ENCODE results near the gene TTC28.
"Not testable (repeated sequence)": the region's sequence is repeated elsewhere in the genome, so short reads cannot be mapped to it uniquely, and the experiment has no call there.

Gene TTC28

GRCh38 chr22:28203286-28203685 is 476.4 kb downstream of the TTC28 start:
- DNase-seq (ENCODE audit: low read depth): no peak
- TF ChIP-seq CTCF (IDR thresholded peaks at IDR 0.05; ENCODE audit: control insufficient read depth, extremely low read depth, insufficient read depth): no peak
- H3K4me3 ChIP-seq (ENCODE audit: low read depth, low read length): no peak overlapping the region

- no peak for TF ChIP-seq CTCF (IDR thresholded peaks at IDR 0.05; ENCODE audit: control insufficient read depth, extremely low read depth, insufficient read depth)
- no peak for DNase-seq (ENCODE audit: low read depth)
Observed at GRCh38 chr22:28198692-28199091, 480.9 kb downstream of the TTC28 start.

GRCh38 chr22:28191571-28191970 is 488.1 kb downstream of the TTC28 start:
- not testable (repeated sequence) for DNase-seq (ENCODE audit: low read depth); H3K4me3 ChIP-seq (ENCODE audit: low read depth, low read length)

More at GRCh38 chr22:28198692-28199091, 480.9 kb downstream of the TTC28 start:
- H3K4me3 ChIP-seq (ENCODE audit: low read depth, low read length): no peak overlapping the region

- no peak overlapping the region for H3K4me3 ChIP-seq (ENCODE audit: low read depth, low read length)
- DNase-seq (ENCODE audit: low read depth): no peak
- no peak for TF ChIP-seq CTCF (IDR thresholded peaks at IDR 0.05; ENCODE audit: control insufficient read depth, extremely low read depth, insufficient read depth)
Observed at GRCh38 chr22:28188178-28188879, 491.3 kb downstream of the TTC28 start.

GRCh38 chr22:28187612-28188011 is 492.0 kb downstream of the TTC28 start:
- no peak overlapping the region for H3K4me3 ChIP-seq (ENCODE audit: low read depth, low read length)
- no peak for TF ChIP-seq CTCF (IDR thresholded peaks at IDR 0.05; ENCODE audit: control insufficient read depth, extremely low read depth, insufficient read depth)
- no peak for DNase-seq (ENCODE audit: low read depth)

GRCh38 chr22:28186641-28187040 is 493.0 kb downstream of the TTC28 start:
- DNase-seq (ENCODE audit: low read depth): no peak
- H3K4me3 ChIP-seq (ENCODE audit: low read depth, low read length): no peak overlapping the region
- no peak for TF ChIP-seq CTCF (IDR thresholded peaks at IDR 0.05; ENCODE audit: control insufficient read depth, extremely low read depth, insufficient read depth)

GRCh38 chr22:28185130-28185529 is 494.5 kb downstream of the TTC28 start:
- H3K4me3 ChIP-seq (ENCODE audit: low read depth, low read length): no peak overlapping the region
- DNase-seq (ENCODE audit: low read depth): no peak
- TF ChIP-seq CTCF (IDR thresholded peaks at IDR 0.05; ENCODE audit: control insufficient read depth, extremely low read depth, insufficient read depth): no peak

Data from LNCaP clone FGC (cell line).